AG09309 (cell line): ENCODE results near the gene CYBC1.

Experiments used
- DNase-seq: peaks from one replicate; pipeline ENCODE4 v3.0.0-alpha.2; 2010; ENCODE audit warnings: low read depth
- H3K4me3 ChIP-seq: 2 replicates; pipeline ENCODE4 v1.5.1; 2011; ENCODE audit warnings: mild to moderate bottlenecking, low read depth, low read length, moderate library complexity; ENCODE audit not compliant: control insufficient read depth
- CTCF ChIP-seq: IDR thresholded peaks from 2 replicates; pipeline ENCODE4 v1.5.1; 2011; ENCODE audit warnings: mild to moderate bottlenecking, low read depth, low read length, inconsistent platforms; ENCODE audit not compliant: insufficient read depth, control insufficient read depth; ENCODE audit errors: missing control alignments

CYBC1 gene

GRCh38 chr17:82440469-82440981, 10.0 kb downstream of the CYBC1 start:
- DNase-seq = no peak
- no peak overlapping the region for H3K4me3 ChIP-seq
- no peak for TF ChIP-seq CTCF

GRCh38 chr17:82439829-82440365, 10.7 kb downstream of the CYBC1 start:
- TF ChIP-seq CTCF = no peak
- no peak for DNase-seq
- H3K4me3 ChIP-seq = no peak overlapping the region

DNA sequence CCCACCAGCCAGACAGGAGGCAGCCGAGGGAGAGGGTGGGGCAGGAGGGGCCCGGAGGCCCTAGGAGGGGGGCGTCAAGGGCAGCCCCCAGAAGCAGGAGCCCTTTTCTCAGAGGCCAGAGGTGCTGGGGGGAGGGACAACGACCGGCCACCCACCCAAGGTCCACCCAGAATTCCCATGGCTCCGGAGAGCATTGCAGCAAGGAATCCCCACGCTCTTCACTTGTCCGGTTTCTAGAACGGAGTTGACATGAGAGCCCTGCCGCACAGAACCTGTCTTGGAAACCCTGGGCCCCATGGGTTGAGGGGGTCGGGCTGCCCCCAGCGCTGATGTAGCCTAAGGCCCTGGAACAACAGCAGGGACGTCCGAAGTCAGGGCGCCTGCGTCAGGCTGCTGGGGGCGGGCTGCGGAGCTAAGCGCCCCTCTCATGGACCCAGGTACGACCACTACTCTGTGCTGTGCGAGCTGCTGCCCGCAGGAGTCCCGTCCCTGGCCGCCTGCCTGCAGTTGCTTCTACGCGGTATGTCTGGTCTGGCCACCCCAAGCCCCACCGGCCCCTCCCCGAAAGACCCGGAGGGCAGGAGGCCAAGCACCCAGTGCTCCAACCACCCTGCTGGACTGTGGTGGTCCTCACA, 11.2 kb downstream of the CYBC1 start:
- no peak for TF ChIP-seq CTCF
- no peak for DNase-seq
- no peak overlapping the region for H3K4me3 ChIP-seq

- H3K4me3 ChIP-seq = no peak overlapping the region
- no peak for DNase-seq
- TF ChIP-seq CTCF = no peak
Measured at GRCh38 chr17:82438401-82439193, 12.0 kb downstream of the CYBC1 start.

GRCh38 chr17:82437325-82437668, 13.3 kb downstream of the CYBC1 start:
- TF ChIP-seq CTCF = no peak
- DNase-seq = no peak
- H3K4me3 ChIP-seq = no peak overlapping the region

GRCh38 chr17:82436601-82437324, 13.8 kb downstream of the CYBC1 start:
- H3K4me3 ChIP-seq = no peak overlapping the region
- no peak for TF ChIP-seq CTCF
- DNase-seq = no peak
